H1 (cell line): ENCODE measurements around the gene TP53BP1. TPM values are rescaled to one million over a fixed set of nuclear protein-coding genes. Genes with fewer than 3 reads are reported as not detected.

Experiments
- CHD2 ChIP-seq: IDR thresholded peaks from 2 replicates; pipeline ENCODE4 v1.6.1; 2012; ENCODE audit warnings: low read length, improper control_type of control experiment
- JUND ChIP-seq: IDR thresholded peaks from 2 replicates; pipeline ENCODE4 v1.6.1; 2011; ENCODE audit warnings: mild to moderate bottlenecking, improper control_type of control experiment, low read length
- SUZ12 ChIP-seq: fragments of 200-600 bp; sonication (generic); IDR thresholded peaks from 2 replicates; pipeline ENCODE4 v1.6.1; 2012; ENCODE audit warnings: mild to moderate bottlenecking, inconsistent platforms, low read length, moderate library complexity, mixed read lengths
- polyA plus RNA-seq, 7 experiments: library from polyadenylated mRNA; depleted of rRNA in 3 of 7; stranded (reverse) in 5 of 7; unstranded in 2 of 7; fragments of >200 nt in 5 of 7; fragments of 200-250 nt in 2 of 7; gene quantifications; 1 replicate in 5 of 7; 2 replicates in 1 of 7; 4 replicates in 1 of 7; pipeline versions ENCODE4 v1.2.1 to v1.2.3, GENCODE V29; 2011 to 2013; ENCODE audit warnings: missing spikeins in 2 of 7, mixed read lengths in 2 of 7
- total RNA-seq: library from RNA; stranded (reverse); fragmentation: NEBNext Ultra II Directional; extraction: Animal tissue kit (Norgen Biotek cat#: 25700); gene quantifications from 2 replicates; pipeline ENCODE4 v1.2.1, GENCODE V29; 2021
- TF ChIP-seq, protein P1 (sequence below): fragments of 300-600 bp; sonication (generic); IDR thresholded peaks from 2 replicates; pipeline ENCODE4 v1.7.1; 2012; ENCODE audit warnings: low read length, moderate library complexity, mild to moderate bottlenecking, inconsistent platforms; ENCODE audit not compliant: insufficient replicate concordance
- TF ChIP-seq, protein P2 (sequence below): IDR thresholded peaks from 2 replicates; pipeline ENCODE4 v1.6.1; 2012; ENCODE audit warnings: inconsistent platforms

The TP53BP1 gene
- total and polyA plus RNA-seq, 2 of the 8 experiments (the other 6 are each of a cell fraction or from before 2014, with no cell fraction given), result 34.1 to 63.6 TPM

DNA sequence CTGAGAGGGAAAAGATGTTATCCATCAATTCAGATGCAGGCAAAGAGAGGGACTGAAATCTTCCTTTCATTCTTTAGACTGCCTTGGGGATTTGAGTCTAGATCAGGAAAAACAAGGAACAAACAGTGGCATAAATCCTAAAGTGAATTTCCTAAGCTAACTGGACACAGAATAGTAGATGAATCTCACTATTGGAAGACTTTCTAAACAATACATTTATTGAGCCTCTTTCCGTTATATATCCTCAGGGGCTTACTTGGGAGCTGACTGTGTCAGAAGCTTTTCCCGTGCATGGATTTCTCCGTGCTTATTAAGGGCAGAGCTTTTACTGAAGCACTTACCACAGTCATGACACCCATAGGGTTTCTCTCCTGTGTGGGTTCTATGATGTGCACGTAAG is 132.1 kb downstream of the TP53BP1 start (continued):
- TF ChIP-seq, protein P1, sequence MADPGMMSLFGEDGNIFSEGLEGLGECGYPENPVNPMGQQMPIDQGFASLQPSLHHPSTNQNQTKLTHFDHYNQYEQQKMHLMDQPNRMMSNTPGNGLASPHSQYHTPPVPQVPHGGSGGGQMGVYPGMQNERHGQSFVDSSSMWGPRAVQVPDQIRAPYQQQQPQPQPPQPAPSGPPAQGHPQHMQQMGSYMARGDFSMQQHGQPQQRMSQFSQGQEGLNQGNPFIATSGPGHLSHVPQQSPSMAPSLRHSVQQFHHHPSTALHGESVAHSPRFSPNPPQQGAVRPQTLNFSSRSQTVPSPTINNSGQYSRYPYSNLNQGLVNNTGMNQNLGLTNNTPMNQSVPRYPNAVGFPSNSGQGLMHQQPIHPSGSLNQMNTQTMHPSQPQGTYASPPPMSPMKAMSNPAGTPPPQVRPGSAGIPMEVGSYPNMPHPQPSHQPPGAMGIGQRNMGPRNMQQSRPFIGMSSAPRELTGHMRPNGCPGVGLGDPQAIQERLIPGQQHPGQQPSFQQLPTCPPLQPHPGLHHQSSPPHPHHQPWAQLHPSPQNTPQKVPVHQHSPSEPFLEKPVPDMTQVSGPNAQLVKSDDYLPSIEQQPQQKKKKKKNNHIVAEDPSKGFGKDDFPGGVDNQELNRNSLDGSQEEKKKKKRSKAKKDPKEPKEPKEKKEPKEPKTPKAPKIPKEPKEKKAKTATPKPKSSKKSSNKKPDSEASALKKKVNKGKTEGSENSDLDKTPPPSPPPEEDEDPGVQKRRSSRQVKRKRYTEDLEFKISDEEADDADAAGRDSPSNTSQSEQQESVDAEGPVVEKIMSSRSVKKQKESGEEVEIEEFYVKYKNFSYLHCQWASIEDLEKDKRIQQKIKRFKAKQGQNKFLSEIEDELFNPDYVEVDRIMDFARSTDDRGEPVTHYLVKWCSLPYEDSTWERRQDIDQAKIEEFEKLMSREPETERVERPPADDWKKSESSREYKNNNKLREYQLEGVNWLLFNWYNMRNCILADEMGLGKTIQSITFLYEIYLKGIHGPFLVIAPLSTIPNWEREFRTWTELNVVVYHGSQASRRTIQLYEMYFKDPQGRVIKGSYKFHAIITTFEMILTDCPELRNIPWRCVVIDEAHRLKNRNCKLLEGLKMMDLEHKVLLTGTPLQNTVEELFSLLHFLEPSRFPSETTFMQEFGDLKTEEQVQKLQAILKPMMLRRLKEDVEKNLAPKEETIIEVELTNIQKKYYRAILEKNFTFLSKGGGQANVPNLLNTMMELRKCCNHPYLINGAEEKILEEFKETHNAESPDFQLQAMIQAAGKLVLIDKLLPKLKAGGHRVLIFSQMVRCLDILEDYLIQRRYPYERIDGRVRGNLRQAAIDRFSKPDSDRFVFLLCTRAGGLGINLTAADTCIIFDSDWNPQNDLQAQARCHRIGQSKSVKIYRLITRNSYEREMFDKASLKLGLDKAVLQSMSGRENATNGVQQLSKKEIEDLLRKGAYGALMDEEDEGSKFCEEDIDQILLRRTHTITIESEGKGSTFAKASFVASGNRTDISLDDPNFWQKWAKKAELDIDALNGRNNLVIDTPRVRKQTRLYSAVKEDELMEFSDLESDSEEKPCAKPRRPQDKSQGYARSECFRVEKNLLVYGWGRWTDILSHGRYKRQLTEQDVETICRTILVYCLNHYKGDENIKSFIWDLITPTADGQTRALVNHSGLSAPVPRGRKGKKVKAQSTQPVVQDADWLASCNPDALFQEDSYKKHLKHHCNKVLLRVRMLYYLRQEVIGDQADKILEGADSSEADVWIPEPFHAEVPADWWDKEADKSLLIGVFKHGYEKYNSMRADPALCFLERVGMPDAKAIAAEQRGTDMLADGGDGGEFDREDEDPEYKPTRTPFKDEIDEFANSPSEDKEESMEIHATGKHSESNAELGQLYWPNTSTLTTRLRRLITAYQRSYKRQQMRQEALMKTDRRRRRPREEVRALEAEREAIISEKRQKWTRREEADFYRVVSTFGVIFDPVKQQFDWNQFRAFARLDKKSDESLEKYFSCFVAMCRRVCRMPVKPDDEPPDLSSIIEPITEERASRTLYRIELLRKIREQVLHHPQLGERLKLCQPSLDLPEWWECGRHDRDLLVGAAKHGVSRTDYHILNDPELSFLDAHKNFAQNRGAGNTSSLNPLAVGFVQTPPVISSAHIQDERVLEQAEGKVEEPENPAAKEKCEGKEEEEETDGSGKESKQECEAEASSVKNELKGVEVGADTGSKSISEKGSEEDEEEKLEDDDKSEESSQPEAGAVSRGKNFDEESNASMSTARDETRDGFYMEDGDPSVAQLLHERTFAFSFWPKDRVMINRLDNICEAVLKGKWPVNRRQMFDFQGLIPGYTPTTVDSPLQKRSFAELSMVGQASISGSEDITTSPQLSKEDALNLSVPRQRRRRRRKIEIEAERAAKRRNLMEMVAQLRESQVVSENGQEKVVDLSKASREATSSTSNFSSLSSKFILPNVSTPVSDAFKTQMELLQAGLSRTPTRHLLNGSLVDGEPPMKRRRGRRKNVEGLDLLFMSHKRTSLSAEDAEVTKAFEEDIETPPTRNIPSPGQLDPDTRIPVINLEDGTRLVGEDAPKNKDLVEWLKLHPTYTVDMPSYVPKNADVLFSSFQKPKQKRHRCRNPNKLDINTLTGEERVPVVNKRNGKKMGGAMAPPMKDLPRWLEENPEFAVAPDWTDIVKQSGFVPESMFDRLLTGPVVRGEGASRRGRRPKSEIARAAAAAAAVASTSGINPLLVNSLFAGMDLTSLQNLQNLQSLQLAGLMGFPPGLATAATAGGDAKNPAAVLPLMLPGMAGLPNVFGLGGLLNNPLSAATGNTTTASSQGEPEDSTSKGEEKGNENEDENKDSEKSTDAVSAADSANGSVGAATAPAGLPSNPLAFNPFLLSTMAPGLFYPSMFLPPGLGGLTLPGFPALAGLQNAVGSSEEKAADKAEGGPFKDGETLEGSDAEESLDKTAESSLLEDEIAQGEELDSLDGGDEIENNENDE, result no peak
- no peak for TF ChIP-seq CHD2
- TF ChIP-seq JUND, result no peak
- TF ChIP-seq SUZ12, result no peak
- TF ChIP-seq, protein P2, sequence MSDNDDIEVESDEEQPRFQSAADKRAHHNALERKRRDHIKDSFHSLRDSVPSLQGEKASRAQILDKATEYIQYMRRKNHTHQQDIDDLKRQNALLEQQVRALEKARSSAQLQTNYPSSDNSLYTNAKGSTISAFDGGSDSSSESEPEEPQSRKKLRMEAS, result no peak
